GM23248 (cell line): ENCODE results near the gene RTCB.

Experiments
- EZH2 ChIP-seq: fragments of 200-600 bp; sonication (generic); IDR thresholded peaks from 2 replicates; pipeline ENCODE4 v1.6.1; 2018; ENCODE audit warnings: antibody characterized with exemption, mild to moderate bottlenecking; ENCODE audit not compliant: insufficient read depth, poor library complexity, severe bottlenecking
- EZH2phosphoT487 ChIP-seq: fragments of 200-600 bp; sonication (generic); IDR thresholded peaks from 2 replicates; pipeline ENCODE4 v1.6.1; 2018; ENCODE audit warnings: antibody characterized with exemption, moderate library complexity, mild to moderate bottlenecking, low read depth; ENCODE audit not compliant: insufficient read depth

- no peak for TF ChIP-seq EZH2phosphoT487
- no peak for TF ChIP-seq EZH2
Observed at GRCh38 chr22:32341122-32341740, 70.8 kb downstream of the RTCB start.
